ENCODE data around the gene NDUFC2.
A peak's percentile ranks its signal among the peaks of the same experiment; 100 is the strongest.
"Not testable (repeated sequence)": the region's sequence is repeated elsewhere in the genome, so short reads cannot be mapped to it uniquely, and the experiment has no call there.

NDUFC2 gene

GRCh38 chr11:78054971-78055370 is 24.7 kb downstream of the NDUFC2 start:
- no peak for DNase-seq (ENCODE audit: low read depth)

DNA sequence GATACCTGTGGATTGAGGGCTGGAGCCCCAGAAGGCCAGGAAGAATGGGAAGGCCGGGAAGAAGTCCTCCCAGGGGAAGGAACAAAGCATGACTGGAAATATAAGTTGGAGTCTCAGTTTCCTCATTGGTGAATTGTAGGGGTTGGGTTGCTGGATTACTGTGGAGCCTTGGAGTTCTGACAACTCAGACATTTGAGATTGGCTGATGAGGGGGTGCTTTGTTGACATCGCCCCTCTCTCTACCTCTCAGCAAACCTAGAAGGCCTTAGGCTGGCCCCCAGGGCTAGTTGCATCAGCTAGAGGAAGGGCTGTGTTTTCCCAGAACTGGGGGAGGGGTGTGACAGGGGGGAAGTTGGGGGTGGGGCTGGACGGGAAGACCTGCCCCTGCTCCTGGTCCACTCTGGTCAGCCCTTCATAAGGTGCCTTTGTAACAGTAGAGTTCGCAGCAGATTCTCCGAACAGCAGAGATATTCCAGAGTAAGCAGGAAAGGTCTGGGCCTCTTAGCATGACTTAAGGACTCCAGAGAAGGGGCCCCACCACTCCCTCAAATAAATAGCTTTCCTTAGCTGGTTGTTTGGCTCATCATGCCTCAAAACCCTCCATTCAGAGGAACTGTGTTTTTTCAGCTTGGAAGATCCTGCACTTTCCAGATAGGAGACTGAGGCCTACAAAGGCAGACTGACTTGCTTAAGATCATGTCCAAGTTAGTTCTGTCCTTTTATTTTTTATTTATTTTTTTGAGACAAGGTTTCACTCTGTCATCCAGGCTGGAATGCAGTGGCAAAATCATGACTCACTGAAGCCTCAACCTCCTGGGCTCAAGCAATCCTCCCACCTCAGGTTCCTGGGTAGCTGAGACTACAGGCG is 28.5 kb downstream of the NDUFC2 start:
- no peak for DNase-seq (ENCODE audit: low read depth)

DNA sequence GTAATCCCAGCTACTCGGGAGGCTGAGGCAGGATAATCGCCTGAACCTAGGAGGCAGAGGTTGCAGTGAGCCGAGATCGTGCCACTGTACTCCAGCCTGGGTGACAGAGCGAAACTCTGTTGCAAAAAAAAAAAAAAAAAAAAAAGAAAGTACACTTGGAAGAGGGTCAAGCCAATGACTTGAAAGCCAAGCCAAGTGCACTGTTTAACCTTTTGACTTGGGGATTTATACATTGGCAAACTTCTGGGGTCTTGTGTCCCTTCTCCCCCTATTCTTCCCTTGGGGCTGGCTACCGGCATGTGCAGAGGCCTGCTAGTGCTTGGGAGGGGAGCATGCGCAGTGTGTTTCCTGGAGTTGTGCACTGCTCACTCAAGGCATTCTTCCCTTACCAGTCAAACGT is 30.3 kb downstream of the NDUFC2 start:
- DNase-seq (ENCODE audit: low read depth): no peak

DNA sequence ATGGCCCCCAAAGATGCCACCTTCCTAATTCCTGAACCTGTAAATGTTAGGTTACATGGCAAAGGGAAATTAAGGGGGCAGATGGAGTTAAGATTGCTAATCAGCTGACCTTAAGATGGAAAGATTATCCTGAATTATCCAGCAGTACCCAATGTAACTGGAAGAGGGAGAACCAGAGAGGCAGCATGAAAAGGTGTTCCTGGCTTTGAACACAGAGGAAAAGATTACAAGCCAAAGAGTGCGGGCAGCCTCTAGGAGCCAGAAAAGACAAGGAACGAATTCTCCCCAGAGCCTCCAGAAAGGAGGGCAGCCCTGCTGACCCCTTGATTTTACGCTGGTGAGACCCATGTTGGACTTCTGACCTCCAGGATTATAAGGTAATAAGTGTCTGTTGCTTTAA is 31.1 kb downstream of the NDUFC2 start:
- DNase-seq (ENCODE audit: low read depth): no peak

- no peak for DNase-seq (ENCODE audit: low read depth)
Observed at GRCh38 chr11:78046486-78046854, 33.2 kb downstream of the NDUFC2 start.

- peak; percentile 35 for DNase-seq (ENCODE audit: low read depth)
Observed at GRCh38 chr11:78045851-78046485, 33.7 kb downstream of the NDUFC2 start.

DNA sequence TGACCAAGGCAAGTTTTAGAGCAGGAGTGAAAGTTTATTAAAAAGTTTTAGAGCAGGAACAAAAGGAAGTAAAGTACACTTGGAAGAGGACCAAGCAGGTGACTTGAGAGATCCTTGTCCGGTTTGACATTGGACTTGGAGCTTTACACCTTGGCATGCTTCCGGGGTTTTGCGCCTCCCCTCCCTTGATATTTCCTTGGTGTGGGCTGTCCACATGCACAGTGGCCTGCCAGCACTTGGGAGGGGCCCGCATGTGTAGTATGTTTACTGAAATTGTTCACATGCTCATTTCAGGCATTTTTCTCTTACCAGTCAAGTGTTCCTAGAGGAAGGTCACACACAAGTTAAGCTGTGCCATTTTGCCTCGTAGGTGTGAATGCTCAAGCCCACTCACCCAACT is 35.0 kb downstream of the NDUFC2 start:
- no peak for DNase-seq (ENCODE audit: low read depth)

DNA sequence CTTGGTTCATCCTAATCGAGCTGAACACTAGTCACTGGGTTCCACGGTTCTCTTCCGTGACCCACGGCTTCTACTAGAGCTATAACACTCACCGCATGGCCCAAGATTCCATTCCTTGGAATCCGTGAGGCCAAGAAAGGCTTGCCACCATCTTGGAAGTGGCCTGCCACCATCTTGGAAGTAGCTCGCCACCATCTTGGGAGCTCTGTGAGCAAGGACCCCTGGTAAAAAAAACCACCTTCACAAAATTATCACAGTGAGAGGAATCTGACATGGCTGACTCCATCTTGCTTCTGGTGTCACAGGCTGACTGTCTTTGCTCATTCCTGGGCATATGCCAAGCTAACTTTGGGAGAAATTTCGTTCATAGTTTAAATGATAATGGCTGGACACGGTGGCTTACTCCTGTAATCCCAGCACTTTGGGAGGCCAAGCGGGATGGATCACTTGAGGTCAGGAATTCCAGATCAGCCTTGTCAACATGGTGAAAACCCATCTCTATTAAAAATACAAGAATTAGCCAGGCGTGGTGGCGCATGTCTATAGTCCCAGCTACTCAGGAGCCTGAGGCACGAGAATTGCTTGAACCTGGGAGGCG is 37.7 kb downstream of the NDUFC2 start:
- DNase-seq (ENCODE audit: low read depth): no peak

DNA sequence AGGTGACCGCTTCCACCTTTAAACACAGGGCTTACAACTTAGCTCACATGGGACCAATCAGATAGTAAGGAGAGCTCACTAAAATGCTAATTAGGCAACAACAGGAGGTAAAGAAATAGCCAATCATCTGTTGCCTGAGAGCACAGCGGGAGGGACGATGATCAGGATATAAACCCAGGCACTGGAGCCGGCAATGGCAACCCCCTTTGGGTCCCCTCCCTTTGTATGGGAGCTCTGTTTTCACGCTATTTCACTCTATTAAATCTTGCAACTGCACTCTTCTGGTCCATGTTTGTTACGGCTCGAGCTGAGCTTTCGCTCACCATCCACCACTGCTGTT is 38.3 kb downstream of the NDUFC2 start:
- DNase-seq (ENCODE audit: low read depth): not testable (repeated sequence)

GRCh38 chr11:78040691-78041379 is 38.8 kb downstream of the NDUFC2 start:
- DNase-seq (ENCODE audit: low read depth): no peak

DNA sequence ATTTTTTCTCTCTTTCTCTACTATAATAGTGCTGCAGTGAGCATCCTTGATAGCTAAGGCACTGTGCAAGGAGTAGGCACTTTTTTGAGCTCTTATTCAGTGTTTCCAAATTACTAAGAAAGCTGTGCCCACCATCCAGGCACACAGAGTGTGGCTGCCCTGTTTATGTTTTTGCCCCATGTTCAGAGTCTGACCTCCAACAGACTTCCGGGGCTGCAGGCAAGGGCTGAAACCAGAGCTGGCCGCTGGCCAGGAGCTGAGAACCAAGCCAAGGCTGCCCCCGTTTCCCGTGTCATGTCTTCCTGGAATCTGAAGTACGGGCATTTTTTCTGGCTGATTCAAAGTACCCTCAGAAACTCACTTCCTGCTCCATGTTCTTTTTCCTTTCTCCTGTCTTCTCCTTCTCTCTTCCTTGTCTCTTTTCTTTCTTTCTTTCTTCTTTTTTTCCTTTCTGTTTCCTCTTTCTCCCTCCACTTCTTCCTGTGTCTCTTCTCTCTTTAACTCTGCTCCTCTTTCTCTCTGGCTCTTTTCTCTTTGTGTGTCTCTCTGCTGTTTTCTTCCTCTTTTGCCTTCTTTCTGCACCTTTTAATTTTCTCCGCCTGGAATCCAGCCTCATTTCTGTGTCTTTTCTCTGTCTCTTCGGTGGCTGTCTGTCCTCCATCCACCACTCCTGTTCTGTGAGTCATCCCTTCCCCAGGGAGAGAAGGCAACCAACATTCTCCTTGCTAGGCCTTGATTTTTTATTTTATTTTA is 39.6 kb downstream of the NDUFC2 start:
- DNase-seq (ENCODE audit: low read depth): no peak

- DNase-seq (ENCODE audit: low read depth): no peak
Observed at GRCh38 chr11:78039391-78039918, 40.2 kb downstream of the NDUFC2 start.

DNA sequence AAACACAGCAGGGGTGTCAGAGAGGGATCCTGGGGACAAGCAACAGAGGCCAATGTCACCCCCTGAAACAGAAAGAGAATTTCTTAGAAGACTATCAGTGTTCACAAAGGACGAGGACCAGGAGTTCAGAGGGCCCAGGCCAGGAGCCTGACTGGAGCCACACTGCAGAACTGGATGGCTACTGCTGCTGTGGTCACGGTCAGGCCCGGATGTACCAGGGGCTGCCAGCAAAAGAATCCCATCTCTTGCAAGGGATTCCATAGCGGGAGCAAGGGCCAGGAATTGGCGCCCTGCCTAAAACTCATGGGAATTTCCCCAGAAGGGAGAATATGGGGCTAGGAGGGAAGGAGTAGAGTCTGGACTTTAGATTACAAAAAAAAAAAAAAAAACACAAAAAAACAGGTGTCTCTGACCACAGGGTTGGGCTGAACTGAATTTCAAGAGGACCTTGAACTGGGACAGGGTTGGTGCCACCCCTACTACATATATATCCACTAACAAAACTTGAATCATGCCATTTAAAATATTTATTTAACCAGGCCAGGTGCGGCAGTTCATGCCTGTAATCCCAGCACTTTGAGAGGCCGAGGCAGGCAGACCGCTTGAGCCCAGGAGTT is 40.9 kb downstream of the NDUFC2 start:
- no peak for DNase-seq (ENCODE audit: low read depth)

GRCh38 chr11:78037825-78038620 is 41.6 kb downstream of the NDUFC2 start:
- DNase-seq (ENCODE audit: low read depth): no peak

- no peak for DNase-seq (ENCODE audit: low read depth)
Observed at GRCh38 chr11:78037056-78037455, 42.6 kb downstream of the NDUFC2 start.

GRCh38 chr11:78036313-78036712 is 43.3 kb downstream of the NDUFC2 start:
- DNase-seq (ENCODE audit: low read depth): no peak

DNA sequence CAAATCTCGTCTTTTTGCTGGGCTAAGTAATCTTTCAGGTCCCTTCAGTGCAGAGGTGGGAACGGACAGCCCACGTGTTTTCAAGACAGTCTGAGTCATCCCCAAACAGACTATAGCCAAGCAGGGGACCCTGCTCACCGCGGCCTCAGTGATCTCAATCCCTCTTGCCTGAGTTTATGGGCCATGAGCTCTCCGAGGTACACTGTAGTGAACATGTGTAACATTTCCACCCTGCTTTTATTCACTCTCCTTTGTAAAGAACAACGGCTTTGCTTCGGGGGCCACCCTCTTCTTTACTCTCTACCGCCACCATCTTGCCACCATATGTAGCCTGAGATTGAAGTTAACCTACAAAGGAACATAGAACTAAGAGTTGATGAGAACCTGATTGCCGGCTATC is 45.0 kb downstream of the NDUFC2 start:
- no peak for DNase-seq (ENCODE audit: low read depth)

- no peak for DNase-seq (ENCODE audit: low read depth)
Observed at GRCh38 chr11:78033040-78033439, 46.6 kb downstream of the NDUFC2 start.

- no peak for DNase-seq (ENCODE audit: low read depth)
Observed at GRCh38 chr11:78032090-78032489, 47.6 kb downstream of the NDUFC2 start.

DNA sequence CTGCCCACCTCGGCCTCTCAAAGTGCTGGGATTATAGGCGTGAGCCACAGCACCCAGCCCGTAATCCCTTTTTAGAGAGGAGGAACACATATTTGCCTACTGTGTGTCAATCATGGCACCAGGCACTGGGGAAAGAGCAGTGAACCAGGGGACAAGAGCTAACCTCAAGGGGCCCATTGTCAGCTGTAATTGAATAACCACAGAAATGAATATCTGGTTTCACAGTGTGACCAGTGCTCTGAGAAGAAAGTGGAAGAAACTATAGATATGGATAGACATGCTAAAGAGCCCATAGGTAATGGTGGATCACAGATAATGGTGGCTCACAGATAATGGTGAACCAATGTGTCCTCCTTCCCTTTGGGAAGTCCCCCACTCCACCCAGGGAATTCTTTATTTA is 48.0 kb downstream of the NDUFC2 start:
- DNase-seq (ENCODE audit: low read depth): no peak

All from T-helper 22 cell (primary cell).